ENCODE data around the gene C1QTNF2.
A peak's percentile ranks its signal among the peaks of the same experiment; 100 is the strongest.

Gene C1QTNF2

GRCh38 chr5:160399402-160400353 lies 29.3 kb upstream of the C1QTNF2 start, which contains the start of gene FAM200C:
Gene FAM200C, minus strand, starts transcription at chr5:160400054. Its CDS starts 4,564 bp downstream, at chr5:160395490.
- peak within 1 kb of the TSS; percentile 86 for H3K27ac ChIP-seq
- H3K79me2 ChIP-seq = no peaks in the 10 kb centered on the region
- H3K9ac ChIP-seq = peak within 1 kb of the TSS; percentile 84
- no peaks in the 10 kb centered on the region for H3K27me3 ChIP-seq (ENCODE audit: control insufficient read depth, insufficient read depth, low read length)
- peaks cover 8% of the 10 kb centered on the region for H3K4me1 ChIP-seq
- no peaks in the 10 kb centered on the region for H3K9me3 ChIP-seq (ENCODE audit: control insufficient read depth, low read length)
- peak within 1 kb of the TSS; percentile 76 for H3K4me2 ChIP-seq (ENCODE audit: low read length)
- TF ChIP-seq CTCF (IDR thresholded peaks at IDR 0.05) = no peak
- H3K4me3 ChIP-seq (ENCODE audit: low read depth, low read length) = peak within 1 kb of the TSS; percentile 81
- H3K36me3 ChIP-seq (ENCODE audit: control insufficient read depth, insufficient read depth, low read length) = no peaks in the 10 kb centered on the region
- peak within 1 kb of the TSS; percentile 96 for H2AFZ ChIP-seq

- H3K9me3 ChIP-seq (ENCODE audit: control insufficient read depth, low read length) = no peaks in the 10 kb centered on the region
- peaks cover 8% of the 10 kb centered on the region for H3K4me1 ChIP-seq
- H3K79me2 ChIP-seq = no peaks in the 10 kb centered on the region
- H2AFZ ChIP-seq = no peak overlapping the region
- H3K4me3 ChIP-seq (ENCODE audit: low read depth, low read length) = peak overlapping the region; percentile 81
- H3K4me2 ChIP-seq (ENCODE audit: low read length) = peak overlapping the region; percentile 76
- H3K9ac ChIP-seq = no peak overlapping the region
- no peak for TF ChIP-seq CTCF (IDR thresholded peaks at IDR 0.05)
- no peaks in the 10 kb centered on the region for H3K36me3 ChIP-seq (ENCODE audit: control insufficient read depth, insufficient read depth, low read length)
- no peaks in the 10 kb centered on the region for H3K27me3 ChIP-seq (ENCODE audit: control insufficient read depth, insufficient read depth, low read length)
- H3K27ac ChIP-seq = no peak overlapping the region
These were observed 28.4 kb upstream of the C1QTNF2 start for GRCh38 chr5:160398806-160399205.

GRCh38 chr5:160397492-160397891 lies 27.1 kb upstream of the C1QTNF2 start:
- no peaks in the 10 kb centered on the region for H3K9me3 ChIP-seq (ENCODE audit: control insufficient read depth, low read length)
- no peaks in the 10 kb centered on the region for H3K79me2 ChIP-seq
- H3K27ac ChIP-seq = no peak overlapping the region
- H2AFZ ChIP-seq = no peak overlapping the region
- no peak overlapping the region for H3K4me2 ChIP-seq (ENCODE audit: low read length)
- H3K4me1 ChIP-seq = peaks cover 8% of the 10 kb centered on the region
- H3K36me3 ChIP-seq (ENCODE audit: control insufficient read depth, insufficient read depth, low read length) = no peaks in the 10 kb centered on the region
- no peaks in the 10 kb centered on the region for H3K27me3 ChIP-seq (ENCODE audit: control insufficient read depth, insufficient read depth, low read length)
- H3K9ac ChIP-seq = no peak overlapping the region
- no peak for TF ChIP-seq CTCF (IDR thresholded peaks at IDR 0.05)
- H3K4me3 ChIP-seq (ENCODE audit: low read depth, low read length) = no peak overlapping the region

GRCh38 chr5:160395111-160395510 lies 24.7 kb upstream of the C1QTNF2 start:
- H3K4me1 ChIP-seq = peaks cover 8% of the 10 kb centered on the region
- TF ChIP-seq CTCF (IDR thresholded peaks at IDR 0.05) = no peak
- H3K36me3 ChIP-seq (ENCODE audit: control insufficient read depth, insufficient read depth, low read length) = no peaks in the 10 kb centered on the region
- H2AFZ ChIP-seq = no peak overlapping the region
- H3K79me2 ChIP-seq = no peaks in the 10 kb centered on the region
- H3K27ac ChIP-seq = no peak overlapping the region
- no peaks in the 10 kb centered on the region for H3K9me3 ChIP-seq (ENCODE audit: control insufficient read depth, low read length)
- H3K4me2 ChIP-seq (ENCODE audit: low read length) = no peak overlapping the region
- H3K27me3 ChIP-seq (ENCODE audit: control insufficient read depth, insufficient read depth, low read length) = no peaks in the 10 kb centered on the region
- H3K9ac ChIP-seq = no peak overlapping the region
- H3K4me3 ChIP-seq (ENCODE audit: low read depth, low read length) = no peak overlapping the region

Data from parathyroid adenoma (tissue), 2 donors.